H1 (cell line): Measurements from ENCODE around the gene CNN3. TPM values are rescaled to one million over a fixed set of nuclear protein-coding genes. Genes with fewer than 3 reads are reported as not detected.

Experiments
- ATF3 ChIP-seq: IDR thresholded peaks from 2 replicates; pipeline ENCODE4 v1.6.1; 2011; ENCODE audit warnings: low read depth, mild to moderate bottlenecking, low read length; ENCODE audit not compliant: insufficient read depth
- CHD7 ChIP-seq: fragments of 300-600 bp; sonication (generic); IDR thresholded peaks from 2 replicates; pipeline ENCODE4 v1.7.1; 2012; ENCODE audit warnings: low read length, moderate library complexity, mild to moderate bottlenecking, inconsistent platforms; ENCODE audit not compliant: insufficient replicate concordance
- CREB1 ChIP-seq: IDR thresholded peaks from 2 replicates; pipeline ENCODE4 v1.6.1; 2012; ENCODE audit warnings: inconsistent platforms
- CTCF ChIP-seq, 3 experiments: IDR thresholded peaks; 1 replicate in 2 of 3; 2 replicates in 1 of 3; pipeline versions ENCODE4 v1.5.1 to v1.6.1; 2011; ENCODE audit warnings: low read length in 3 of 3, mild to moderate bottlenecking in 3 of 3, inconsistent platforms in 2 of 3, low read depth in 1 of 3, moderate library complexity in 1 of 3; ENCODE audit not compliant: insufficient read depth in 1 of 3; ENCODE audit errors: control extremely low read depth in 1 of 3
- MAFK ChIP-seq: IDR thresholded peaks from 2 replicates; pipeline ENCODE4 v1.6.1; 2012; ENCODE audit warnings: low read depth, mild to moderate bottlenecking, improper control_type of control experiment, low read length
- POLR2AphosphoS5 ChIP-seq: IDR thresholded peaks from 2 replicates; pipeline ENCODE4 v1.6.1; 2011; ENCODE audit warnings: low read depth, low read length
- TAF1 ChIP-seq: IDR thresholded peaks from 2 replicates; pipeline ENCODE4 v1.6.1; 2011; ENCODE audit warnings: mild to moderate bottlenecking, low read depth, low read length
- polyA plus RNA-seq, 7 experiments: library from polyadenylated mRNA; depleted of rRNA in 3 of 7; stranded (reverse) in 5 of 7; unstranded in 2 of 7; fragments of >200 nt in 5 of 7; fragments of 200-250 nt in 2 of 7; gene quantifications; 1 replicate in 5 of 7; 2 replicates in 1 of 7; 4 replicates in 1 of 7; pipeline versions ENCODE4 v1.2.1 to v1.2.3, GENCODE V29; 2011 to 2013; ENCODE audit warnings: missing spikeins in 2 of 7, mixed read lengths in 2 of 7
- total RNA-seq: library from RNA; stranded (reverse); fragmentation: NEBNext Ultra II Directional; extraction: Animal tissue kit (Norgen Biotek cat#: 25700); gene quantifications from 2 replicates; pipeline ENCODE4 v1.2.1, GENCODE V29; 2021

Gene CNN3
- total and polyA plus RNA-seq, 2 of the 8 experiments (the other 6 are each of a cell fraction or from before 2014, with no cell fraction given): 134 to 266 TPM

DNA sequence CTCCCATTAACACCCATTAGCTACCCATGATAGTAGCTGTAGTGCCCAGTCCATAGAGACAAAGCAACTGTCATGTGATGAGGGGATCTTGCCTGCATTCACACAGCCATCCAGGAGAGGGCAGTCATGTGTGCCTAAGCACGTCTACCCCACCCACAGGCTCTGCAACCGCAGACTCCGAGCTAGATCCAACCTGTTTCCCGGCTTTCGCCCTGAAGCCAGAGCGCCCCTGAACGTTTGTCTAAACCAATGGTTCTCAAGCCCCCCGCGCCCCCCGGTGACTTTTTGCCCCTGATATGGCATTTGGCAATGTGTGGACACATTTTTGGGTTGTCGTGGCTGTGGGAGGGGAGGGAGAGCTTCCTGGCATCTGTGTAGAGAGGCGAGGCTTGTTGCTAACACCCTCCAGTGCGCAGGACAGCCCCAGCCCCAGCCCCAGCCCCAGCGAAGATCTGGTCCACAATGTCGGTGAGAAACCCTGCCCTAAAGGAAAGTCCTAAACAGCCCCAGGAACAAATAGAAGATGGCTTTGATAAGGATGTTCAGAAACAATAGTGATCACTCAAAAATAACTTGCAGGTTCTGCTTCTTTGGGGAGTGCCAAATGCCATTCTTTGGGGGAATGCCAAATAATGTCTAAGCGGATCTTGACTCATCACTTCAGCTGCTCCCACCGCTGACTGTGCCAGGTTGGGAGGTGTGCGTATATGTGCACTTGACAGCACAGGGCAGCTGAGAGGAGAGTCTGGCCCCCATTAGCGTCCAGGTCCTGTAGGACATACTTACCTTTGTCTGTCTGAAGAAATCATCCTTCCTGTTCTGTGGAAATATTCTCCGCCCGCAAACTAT, 72.2 kb downstream of the CNN3 start (continued):
- TF ChIP-seq CHD7: no peak
- TF ChIP-seq CTCF (IDR thresholded peaks at IDR 0.05; ENCODE audit: control extremely low read depth in 1 of 3, insufficient read depth in 1 of 3, low read depth in 1 of 3, low read length in 3 of 3): peak; percentile 93 to 100 (median 95)
- 0 out of 2 replicates have a peak, but pooled peaks have one; percentile 65 for TF ChIP-seq ATF3
- TF ChIP-seq MAFK: no peak
- peak; percentile 64 for TF ChIP-seq CREB1
- TF ChIP-seq POLR2AphosphoS5: no peak
- no peak for TF ChIP-seq TAF1
